A172 (cell line): Measurements from ENCODE around the gene AACS. TPM values are rescaled to one million over a fixed set of nuclear protein-coding genes. Genes with fewer than 3 reads are reported as not detected.
"Not testable (repeated sequence)": the region's sequence is repeated elsewhere in the genome, so short reads cannot be mapped to it uniquely, and the experiment has no call there.

Experiments used
- DNase-seq: peaks from one replicate; pipeline ENCODE4 v3.0.0-alpha.2; 2015; ENCODE audit warnings: low spot score
- total RNA-seq: library from RNA; depleted of rRNA; stranded (reverse); fragments of >200 nt; shearing (Covaris generic); gene quantifications from 2 replicates; pipeline ENCODE4 v1.2.3, GENCODE V29; 2014

Gene AACS
- total RNA-seq, 1 experiment from 2014 or later, result 26.6 TPM

DNA sequence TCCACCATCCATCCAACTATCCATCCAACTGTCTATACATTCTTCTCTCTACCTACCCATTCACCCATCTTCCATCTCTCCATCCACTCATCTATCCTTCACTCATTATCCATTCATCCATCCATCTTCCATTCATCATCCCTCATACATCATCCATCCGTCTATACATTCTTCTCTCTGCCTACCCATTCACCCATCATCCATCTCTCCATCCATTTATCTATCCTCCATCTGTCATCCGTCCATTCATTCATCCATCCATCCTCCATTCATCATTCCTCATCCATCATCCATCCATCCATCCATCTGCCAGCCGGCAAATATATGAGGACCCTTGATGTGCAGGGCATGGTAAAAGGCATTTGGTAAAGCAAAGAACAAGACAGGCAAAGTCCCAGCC lies 25.2 kb downstream of the AACS start:
- DNase-seq, result no peak

DNA sequence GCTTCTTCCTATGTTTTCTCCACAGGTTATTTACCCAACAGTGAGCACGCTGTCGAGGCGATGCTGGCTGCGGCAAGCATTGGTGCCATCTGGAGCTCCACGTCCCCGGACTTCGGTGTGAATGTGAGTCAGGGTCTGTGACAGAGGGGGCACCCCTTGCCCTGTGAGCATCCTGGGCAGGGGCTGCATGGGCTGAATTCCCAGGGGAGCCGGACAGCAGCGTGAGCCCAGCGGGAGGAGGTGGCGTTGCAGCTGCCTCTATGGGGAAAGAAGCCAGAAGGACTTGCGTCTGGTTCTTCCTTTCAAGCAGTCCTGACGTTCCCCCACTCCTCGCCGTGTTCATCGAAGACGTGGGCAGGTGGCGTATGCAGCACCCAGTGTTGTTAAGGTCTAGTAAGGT lies 26.2 kb downstream of the AACS start:
- DNase-seq, result no peak

DNA sequence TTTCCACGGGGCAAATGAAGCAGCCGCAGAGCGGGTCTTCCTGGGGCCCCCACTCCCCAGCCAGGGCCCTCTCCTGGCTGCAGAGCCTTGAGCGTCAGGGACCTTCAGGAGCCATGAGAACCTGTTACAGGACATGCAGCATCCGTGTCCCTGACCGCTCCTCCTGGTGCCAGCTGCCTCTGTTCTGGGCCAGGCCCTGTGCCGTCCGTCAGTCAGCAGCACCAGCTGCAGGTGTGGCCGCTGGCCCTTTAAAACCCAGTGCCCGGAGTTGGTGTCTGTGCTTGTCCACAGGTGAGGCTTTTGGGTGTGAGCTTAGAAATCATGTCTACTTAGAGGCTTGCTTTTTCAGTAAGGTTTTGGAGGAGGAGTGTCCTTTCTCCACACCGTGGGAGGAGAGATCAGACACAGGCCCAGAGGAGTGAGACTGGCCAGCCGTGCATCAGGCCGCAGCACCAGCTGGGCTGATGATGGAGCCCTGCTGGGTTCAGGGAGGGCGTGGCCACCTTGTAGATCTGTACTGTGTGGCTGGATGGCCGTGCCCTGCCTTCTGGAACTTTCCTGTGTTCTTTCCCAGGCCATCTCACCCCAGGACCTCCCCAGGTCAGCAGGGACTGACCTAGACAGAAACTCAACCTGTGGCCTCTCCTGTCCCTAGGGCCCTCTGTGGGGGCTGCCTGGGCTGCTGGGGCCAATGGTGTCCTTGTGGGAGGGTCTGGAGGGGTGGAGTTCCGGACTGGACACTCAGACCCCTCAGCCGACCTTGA lies 27.1 kb downstream of the AACS start:
- no peak for DNase-seq

DNA sequence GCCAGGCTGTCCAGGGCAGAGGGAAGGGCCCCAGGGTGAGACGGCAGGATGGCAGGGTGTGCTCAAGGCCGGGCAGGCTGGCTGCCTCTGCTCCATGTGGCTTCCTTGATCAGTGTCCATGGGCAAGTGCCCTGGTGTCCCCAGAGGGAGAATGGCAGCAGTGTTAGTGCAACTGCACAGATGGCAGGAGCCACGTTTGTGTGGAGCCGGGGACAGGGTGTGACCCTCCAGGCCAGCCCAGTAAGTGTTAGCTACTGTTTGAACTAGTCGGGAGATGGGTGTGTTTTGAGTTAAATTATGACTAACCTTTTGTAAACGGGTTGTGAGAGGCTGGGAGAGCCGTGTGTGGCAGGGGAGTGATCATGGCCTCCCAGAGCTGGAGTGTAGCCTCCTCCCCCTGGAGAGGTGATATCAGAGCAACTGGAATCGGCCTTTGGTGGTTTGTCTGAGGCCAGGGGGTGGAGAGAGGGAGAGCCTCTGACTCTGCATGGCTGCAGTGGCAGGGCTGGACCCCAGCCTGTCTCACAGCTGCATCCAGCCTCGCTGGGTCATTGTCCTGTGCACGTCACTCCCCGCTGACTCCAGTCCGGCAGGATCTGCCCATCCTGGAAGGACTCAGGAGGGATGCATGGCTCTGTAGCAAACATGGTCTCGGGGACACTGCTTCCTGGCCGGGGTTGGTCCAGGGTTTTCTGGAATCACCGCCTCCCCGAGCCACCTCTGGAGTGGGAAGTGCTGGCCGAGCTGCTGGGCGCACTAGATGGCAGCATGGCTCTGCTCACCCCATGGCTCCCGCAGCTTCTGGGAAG lies 27.8 kb downstream of the AACS start:
- peak; percentile 54 for DNase-seq

DNA sequence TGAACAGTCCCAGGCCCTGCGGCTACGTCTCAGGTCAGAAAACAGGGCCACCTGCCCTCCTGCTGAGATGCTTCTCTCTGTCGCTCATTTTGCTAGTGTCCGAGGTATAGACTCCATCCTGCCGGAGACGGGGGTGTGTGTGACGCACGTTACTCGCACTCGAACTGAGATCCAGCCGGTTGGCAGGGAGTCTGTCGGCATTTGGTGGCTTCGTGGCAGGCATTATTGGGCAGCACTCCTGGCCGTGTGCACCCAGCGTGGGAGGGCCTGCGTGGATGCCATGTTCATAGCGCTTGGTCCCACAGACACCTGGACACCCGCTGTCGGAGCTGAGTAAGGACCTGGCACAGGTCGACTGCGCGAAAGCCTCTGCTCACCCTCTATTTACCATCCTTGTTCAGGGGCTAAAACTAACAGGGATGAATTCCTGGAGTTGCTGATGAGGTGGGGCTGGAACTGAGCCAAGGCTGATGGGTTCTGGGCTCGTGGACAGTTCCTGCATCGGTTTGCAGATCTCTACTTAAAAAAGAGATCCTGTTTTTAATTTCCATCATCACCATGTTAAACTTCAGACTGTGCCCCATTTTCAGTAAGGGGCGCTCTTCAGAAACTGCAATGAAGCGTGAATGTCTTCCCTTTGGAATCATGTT lies 28.6 kb downstream of the AACS start:
- no peak for DNase-seq

DNA sequence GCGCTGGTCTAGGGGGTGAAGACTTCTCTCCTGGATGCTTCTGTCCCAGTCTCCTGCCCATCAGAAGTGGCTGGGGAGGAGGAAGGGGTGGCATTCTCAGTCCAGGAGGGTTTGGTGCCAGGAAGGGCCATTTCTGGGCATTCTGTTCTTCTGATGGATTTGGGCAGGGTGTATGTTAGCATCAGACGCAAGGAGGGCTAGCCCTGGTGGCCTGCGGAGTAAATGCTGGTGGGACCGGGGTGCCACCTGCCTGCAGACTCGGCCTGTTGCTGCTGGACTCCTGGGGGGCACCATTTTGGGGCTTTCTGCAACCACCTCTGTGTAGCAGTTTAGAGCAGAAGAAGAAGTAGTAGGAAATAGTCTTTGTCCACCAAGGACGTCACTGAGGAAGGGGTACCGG lies 31.7 kb downstream of the AACS start:
- DNase-seq, result no peak

DNA sequence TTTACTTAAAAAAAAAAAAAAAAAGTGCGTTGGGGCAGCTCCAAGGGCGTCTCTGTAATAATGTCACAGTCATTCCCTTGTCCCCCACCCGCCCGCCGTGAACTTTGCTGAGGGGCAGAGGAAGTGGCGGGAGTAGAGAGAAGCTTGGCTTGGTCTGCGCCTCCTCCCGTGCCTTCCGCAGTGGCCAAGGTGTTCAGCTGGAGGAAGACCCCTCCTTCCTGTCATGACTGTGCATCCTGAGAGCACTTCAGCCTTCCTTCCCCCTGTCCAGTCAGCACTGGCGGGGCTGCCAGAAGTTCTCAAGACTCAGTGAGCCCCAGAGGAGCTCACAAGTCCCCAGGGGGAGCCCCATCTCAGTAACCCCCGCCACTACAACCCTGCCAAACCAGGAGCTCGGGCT lies 32.2 kb downstream of the AACS start:
- no peak for DNase-seq

DNA sequence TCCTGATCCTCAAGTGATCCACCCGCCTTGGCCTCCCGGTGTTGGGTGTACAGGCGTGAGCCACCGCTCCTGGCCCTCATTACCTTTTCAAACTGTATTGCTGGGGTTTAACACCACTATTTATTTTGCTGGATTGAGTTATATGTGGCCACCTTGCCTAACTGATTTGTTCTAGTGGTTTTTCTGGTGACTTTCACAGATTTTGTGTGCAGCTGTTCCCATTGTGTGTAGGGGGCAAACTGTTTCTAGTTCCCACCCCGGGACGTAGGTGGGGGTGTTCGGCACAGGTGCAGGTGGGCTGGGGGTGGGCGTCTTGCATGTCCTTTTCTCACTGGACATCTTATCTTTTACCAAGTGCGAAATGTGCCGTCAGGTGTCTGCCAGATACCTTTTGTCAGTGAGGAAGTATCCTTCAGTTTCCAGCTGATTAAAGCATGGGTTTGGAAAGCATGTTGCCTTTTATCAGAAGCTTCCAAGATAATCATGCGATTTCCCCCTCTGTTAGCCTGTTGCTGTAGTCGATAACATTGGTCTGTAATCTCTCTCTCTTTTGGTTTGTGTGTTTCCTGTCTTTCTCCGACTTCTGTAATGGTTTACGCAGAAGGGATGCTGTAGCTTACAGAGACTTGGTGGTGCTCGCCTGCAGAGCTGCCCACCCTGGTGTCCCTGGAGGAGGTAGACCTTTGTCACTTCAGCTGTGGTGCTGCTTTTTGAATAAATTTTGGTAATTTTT lies 33.6 kb downstream of the AACS start:
- no peak for DNase-seq

DNA sequence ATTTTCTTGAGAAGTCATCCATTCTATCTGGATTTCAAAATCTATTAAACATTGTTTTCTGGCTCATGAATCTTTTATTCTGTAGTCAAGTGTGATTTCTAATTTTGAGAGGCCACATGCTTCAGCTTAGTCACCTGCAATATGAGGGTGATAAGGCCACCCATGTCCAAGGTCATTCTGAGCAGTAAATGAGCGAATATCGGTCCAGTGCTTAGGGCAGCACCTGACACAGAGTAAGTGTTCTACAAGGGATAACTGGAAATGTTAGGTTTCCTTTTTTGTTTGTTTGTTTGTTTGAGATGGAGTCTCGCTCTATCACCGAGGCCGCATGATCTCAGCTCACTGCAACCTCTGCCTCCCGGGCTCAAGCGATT lies 34.2 kb downstream of the AACS start:
- no peak for DNase-seq

DNA sequence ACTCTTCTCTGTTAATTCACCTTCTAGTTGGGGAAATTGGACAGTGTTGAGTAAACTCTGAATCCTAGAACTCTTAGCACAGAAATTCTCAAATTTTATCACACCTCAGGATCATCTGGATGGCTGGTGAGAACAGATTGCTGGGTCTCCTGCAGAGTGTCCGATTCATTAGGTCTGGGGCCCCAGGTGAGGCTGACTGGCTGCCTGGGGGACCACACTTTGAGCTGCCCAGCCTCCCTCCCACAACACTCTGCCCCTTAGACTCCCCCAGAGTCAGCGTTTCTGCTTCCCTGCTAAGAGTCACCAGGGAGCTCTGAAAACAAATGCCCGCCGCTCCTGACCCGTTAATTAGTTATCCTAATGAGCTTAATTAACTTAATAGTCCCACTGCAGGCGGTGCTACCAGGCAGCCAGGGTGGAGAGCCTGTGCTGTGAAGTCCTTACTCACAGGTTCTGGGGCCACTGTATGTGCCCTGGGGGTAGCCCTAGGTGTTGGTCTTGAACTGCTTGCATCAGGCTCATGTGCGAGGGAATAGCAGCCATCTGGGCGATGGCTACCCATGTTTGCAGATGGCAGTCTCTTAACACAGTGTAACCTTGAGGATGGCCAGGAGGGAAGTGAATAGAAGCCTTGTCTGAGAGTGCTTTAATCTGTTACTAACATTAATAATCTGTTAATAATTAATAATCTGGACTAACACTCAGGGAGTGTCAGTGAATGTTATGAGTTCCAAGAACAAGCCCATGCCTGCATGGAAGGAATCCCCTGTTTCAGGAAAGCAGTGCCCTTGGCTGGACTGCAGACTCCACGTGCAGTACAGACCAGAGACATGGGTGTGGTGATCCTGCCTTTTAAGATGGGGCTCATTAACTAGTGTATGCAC lies 35.6 kb downstream of the AACS start:
- no peak for DNase-seq

DNA sequence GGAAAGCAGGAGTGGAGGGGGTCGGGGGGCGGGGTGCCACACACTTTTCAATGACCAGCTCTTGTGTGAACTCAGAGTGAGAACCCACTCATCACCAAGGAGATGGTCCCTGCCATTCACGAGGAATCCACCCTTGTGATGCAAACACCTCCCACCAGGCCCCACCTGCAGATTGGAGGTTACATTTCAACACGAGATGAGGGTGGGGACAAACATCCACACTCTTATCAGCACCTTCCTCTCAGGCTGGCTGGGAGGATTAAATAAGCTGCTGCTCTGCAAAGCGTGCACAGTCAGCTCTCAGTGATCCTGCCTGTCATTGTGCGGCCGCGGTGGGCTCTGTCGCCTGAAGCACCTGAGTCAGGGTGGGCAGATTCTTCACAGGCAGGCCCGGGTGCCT lies 39.7 kb downstream of the AACS start:
- DNase-seq, result no peak

DNA sequence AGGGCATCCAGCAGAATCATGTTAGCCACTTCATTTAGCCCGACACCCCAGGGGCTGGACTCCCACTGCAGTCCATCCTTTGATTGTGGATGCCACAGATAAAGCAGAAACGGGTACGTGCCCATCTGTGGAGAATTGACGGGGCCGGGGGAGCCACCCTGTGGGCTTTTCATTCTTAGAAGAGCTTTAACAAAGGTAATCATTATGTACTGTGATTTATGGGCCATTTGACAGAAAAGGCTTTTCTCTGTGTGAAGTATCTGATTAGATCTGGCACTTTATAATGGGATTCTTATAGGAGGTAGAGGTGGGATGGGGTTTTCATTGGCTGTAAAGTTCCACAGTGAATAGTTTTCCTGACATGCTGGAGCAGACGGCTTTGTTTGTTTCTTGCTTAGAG lies 40.4 kb downstream of the AACS start:
- no peak for DNase-seq

DNA sequence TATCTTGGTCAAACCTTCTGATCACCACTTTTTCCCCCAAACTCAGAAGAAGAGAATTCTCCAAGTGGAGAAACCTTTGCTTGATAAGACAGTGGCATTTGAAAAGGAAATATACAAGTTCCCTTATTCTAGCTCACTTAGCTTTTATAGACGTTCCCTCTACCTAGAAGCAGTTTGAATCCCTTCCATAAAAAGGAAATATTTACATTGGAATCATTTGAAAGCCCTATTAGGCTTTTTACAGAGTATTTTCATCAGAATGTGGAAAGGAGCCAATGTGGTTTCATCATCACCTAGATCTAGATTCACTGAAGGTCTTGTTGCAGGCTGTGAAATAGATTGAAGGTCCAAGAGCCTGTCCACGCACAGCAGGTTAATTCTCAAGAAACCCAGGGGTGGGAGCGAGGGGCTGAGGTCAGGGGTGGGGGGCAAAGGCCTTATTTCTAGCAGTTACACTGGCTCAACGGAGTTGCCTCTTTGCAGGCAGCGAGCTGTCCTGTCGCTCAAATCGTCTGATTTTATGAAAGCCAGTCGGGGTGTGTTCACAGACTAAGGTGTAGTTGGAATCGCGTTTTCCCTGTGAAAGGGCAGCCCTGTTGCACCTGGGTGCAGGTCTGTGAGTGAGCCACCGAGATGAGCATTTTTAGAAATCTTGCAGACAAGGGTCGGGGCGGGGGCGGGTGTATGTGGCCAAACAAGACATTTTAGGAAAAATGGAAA lies 45.6 kb downstream of the AACS start:
- DNase-seq, result no peak

DNA sequence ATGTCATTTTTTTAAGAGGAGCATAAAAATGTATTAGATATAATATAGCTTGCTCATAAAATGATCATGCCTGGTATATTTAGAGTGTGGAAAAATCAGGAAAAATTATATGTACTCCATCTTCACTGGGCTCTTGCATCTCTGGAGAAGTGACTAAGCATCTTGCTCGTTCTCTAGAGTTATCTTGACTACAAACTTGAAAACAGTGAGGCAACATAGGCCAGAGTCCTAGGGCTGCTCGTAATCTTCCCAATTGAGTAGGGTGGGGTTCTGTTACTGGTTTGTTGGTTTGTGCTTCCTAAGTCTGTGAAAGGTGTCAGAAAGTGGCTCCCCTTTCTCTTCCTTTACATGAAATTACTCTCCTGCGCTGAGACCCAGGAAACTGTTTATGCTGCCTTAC lies 46.2 kb downstream of the AACS start:
- no peak for DNase-seq

DNA sequence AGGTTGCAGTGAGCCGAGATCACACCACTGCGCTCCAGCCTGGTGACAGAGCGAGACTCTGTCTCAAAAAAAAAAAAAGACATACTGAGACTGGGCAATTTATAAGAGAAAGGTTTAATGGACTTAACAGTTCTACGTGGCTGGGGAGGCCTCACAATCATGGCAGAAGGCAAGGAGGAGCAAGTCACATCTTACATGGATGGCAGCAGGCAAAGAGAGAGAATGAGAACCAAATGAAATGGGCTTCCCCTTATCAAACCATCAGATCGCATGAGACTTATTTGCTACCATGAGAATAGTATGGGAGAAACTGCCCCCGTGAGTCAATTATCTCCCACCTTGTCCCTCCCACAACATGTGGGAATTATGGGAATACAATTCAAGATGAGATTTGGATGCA lies 47.4 kb downstream of the AACS start:
- not testable (repeated sequence) for DNase-seq

DNA sequence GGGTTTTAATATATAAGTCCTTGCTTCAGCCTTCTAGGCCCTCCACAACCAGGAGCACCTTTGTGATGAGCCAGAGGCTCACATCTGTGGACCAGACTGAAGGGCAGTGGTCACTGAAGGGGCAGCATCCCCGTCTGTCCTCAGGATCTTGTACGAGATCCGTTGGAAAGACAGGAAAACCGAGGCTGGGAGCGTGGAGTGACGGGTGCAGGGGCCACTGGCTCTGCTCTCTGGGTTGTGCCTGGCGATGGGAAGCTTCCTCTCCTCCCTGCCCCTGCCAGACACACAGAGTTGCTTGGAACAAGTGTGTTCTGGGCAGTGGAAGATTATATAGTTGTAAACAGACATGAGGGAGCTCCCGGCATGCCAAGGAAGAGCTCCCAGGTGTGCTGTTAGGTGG lies 48.0 kb downstream of the AACS start:
- no peak for DNase-seq

DNA sequence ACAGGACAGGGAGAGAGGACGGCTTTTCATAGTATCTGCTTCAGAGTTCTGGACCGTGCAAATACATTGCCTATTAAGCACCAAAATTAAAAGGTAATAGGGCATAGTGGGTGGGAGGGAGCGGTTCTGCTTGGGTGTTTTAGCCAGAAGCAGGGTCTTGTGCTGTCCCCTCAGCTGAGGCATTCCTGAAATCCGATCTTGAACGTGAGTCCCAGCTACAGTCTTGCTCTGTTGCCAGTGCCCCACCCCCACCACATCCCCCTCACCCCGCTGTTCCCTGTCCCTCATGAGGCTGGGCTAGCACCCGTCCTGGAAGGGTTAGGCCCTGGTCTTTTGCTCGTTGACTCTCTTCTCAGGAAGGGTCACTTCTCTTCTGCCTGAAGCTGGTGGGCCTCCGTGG lies 48.6 kb downstream of the AACS start:
- DNase-seq, result no peak

DNA sequence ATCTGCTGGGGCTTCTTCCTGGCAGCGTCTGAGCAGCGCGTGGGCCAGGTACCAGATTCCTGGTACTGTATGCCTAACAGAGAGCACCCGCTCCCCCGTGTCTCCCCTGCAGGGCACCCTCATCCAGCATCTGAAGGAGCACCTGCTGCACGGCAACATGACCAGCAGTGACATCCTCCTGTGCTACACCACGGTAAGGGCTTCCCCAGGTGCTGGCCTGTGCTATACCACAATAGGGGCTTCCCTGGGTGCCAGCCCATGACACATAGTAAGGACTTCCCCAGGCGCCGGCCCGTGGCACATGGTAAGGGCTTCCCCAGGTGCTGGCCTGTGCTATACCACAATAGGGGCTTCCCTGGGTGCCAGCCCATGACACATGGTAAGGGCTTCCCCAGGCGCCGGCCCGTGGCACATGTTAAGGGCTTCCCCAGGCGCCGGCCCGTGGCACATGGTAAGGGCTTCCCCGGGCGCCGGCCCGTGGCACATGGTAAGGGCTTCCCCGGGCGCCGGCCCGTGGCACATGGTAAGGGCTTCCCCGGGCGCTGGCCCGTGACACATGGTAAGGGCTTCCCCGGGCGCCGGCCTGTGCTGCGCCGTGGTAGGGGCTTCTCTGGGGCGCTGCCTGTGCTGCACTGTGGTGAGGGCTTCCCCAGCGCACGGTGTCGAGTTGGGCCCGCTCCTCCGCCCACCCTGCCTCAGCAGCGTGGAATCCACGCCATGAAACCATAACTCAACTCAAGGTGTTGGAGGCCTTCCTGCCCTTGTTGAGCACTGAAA lies 49.3 kb downstream of the AACS start:
- DNase-seq, result no peak

DNA sequence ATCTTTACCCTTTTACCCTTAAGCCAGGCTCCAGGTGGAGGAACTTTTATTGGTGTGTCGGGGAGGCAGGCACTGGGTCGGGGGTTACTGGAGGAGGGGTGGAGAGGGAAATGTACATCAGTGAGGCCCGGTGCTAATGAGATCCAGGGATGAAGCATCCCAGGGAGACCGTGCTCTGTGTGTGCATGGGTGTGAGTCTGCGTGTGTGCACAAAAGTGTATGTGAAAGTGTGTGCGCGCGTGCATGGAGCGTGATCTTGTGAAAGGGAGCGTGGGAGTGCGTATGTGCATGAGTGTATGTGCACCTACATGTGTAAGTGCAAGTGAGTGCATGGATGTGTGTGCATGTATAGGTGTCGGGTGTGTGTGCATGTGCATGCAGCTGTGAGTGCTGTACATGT lies 55.3 kb downstream of the AACS start:
- no peak for DNase-seq

DNA sequence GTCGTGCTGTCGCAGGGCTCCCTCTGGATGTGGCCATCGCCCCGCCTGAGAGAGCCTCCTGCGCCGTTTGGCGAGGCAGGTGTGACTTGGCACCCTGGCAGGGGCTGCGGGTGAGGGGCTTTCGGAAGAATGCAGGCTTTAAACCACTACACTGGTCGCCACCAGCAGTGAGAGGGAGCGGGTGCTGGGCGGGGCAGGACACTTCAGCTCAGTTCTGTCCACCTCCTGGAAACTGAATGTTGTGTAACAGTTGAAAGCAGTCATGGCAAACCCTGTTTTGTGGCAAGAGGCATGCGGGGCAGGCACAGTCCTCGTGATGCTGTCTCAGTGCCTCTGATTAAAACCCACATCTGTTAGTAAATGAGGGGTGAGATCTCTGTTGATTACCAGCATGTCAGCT lies 55.9 kb downstream of the AACS start:
- DNase-seq, result no peak
